GM10266 (cell line): Measurements from ENCODE around the gene NUP107.

Source experiments
- DNase-seq: peaks from one replicate; pipeline ENCODE4 v3.0.0; 2012; ENCODE audit errors: extremely low spot score
- TF ChIP-seq, protein P1 (sequence below): IDR thresholded peaks from 2 replicates; pipeline ENCODE4 v1.5.1; 2012; ENCODE audit warnings: mild to moderate bottlenecking, low read depth; ENCODE audit not compliant: control insufficient read depth, insufficient read depth; ENCODE audit errors: missing control alignments

NUP107 gene

GRCh38 chr12:68791897-68792481 is 105.2 kb downstream of the NUP107 start:
- TF ChIP-seq, protein P1, sequence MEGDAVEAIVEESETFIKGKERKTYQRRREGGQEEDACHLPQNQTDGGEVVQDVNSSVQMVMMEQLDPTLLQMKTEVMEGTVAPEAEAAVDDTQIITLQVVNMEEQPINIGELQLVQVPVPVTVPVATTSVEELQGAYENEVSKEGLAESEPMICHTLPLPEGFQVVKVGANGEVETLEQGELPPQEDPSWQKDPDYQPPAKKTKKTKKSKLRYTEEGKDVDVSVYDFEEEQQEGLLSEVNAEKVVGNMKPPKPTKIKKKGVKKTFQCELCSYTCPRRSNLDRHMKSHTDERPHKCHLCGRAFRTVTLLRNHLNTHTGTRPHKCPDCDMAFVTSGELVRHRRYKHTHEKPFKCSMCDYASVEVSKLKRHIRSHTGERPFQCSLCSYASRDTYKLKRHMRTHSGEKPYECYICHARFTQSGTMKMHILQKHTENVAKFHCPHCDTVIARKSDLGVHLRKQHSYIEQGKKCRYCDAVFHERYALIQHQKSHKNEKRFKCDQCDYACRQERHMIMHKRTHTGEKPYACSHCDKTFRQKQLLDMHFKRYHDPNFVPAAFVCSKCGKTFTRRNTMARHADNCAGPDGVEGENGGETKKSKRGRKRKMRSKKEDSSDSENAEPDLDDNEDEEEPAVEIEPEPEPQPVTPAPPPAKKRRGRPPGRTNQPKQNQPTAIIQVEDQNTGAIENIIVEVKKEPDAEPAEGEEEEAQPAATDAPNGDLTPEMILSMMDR, result no peak
- DNase-seq, result no peak

DNA sequence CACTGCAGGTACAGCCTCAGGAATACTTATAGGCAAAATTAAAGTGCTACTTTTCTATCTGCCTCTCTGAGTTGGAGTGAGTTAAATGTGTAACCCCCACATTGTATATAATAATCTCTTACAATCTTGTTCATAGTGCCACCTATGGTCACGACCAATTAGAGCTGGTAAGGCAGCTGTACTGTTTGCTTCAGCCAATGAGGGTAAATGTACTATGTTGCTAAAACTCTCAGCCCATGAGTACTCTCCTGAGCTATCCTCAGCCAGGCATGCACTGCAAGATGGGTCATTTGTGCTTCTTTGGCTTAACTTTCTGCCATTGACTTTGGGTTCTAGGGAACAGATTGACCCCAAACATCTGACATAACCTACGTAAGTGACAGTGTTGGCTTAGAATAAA is 106.2 kb downstream of the NUP107 start:
- peak; percentile 75 for DNase-seq

GRCh38 chr12:68793436-68793835 is 106.7 kb downstream of the NUP107 start:
- TF ChIP-seq, protein P1, result no peak
- no peak for DNase-seq

More for the DNA sequence above, 106.2 kb downstream of the NUP107 start:
- TF ChIP-seq, protein P1, result no peak

DNA sequence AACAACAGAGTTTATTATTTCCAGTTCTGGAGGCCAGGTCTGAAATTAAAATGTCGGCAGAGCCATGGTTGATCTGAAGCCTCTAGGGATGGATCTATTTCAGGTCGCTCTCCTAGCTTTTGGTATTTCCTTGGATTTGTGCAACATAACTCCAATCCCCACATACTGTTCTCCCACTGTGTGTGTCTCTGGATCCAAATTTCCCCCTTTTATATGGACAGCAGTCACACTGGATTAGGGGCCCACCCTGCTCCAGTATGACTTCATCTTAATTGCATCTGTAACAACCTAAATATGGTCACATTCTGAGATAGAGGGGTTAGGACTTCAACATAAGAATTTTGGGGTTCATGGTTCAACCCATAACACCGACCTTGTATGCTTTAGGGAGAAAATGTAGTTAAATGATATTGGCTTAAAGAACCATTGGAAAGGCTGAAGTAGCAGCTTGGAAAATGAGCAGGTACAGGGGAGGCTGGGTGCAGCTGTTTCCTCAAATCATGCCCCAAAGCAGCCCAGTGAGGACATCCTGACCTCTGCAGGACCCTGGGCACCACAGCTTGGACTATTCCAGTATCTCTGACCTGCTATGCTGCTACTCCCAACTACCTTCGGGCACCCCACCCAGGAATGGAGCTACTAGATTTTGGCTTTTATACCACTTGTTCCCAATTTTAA is 107.3 kb downstream of the NUP107 start:
- TF ChIP-seq, protein P1, result no peak
- no peak for DNase-seq

- TF ChIP-seq, protein P1, result no peak
- no peak for DNase-seq
Observed at GRCh38 chr12:68794653-68795251, 108.0 kb downstream of the NUP107 start.
